HepG2 (cell line): ENCODE measurements around the gene MRGPRF. TPM values are rescaled to one million over a fixed set of nuclear protein-coding genes. Genes with fewer than 3 reads are reported as not detected.

Source experiments
- ATAC-seq: fragments of 200-7000 bp; cut with Tn5 transposase; 3 replicates; pipeline ENCODE4 v1.9.1; 2020; ENCODE audit warnings: mild to moderate bottlenecking, moderate library complexity
- BruUV-seq: library from RNA; stranded (reverse); fragments of 400-500 nt; replicated peaks from 2 replicates; lab custom pipeline; 2021; lab: Mats Ljungman, UMichigan
- CTCF ChIA-PET: fragments of 300-600 bp; formaldehyde crosslinking; extraction: SDS; loops from one replicate; lab custom pipeline; 2021; ENCODE audit warnings: low total read pairs, inconsistent platforms, low intra/inter-chr PET ratio; lab: Yijun Ruan, JAX
- POLR2A ChIA-PET: fragments of 350-600 bp; sonication (Branson Sonifier 250); formaldehyde crosslinking; loops from one replicate; lab custom pipeline; 2020; ENCODE audit warnings: antibody characterized with exemption, inconsistent platforms; lab: Yijun Ruan, JAX
- DNase-seq: peaks from one replicate; pipeline ENCODE4 v3.0.0-alpha.2; 2015; ENCODE audit warnings: low spot score
- FAIRE-seq: peaks from 3 replicates; lab custom pipeline; 2011; peaks lifted over from hg19 to GRCh38; lab: Jason Lieb, UNC
- H2AFZ ChIP-seq: one replicate; pipeline ENCODE4 v1.6.1; 2011; ENCODE audit warnings: low read length, inconsistent platforms
- H3K27ac ChIP-seq: fragments of 300-600 bp; 3 replicates; pipeline ENCODE4 v1.8.0; 2011; ENCODE audit warnings: mixed run types, mild to moderate bottlenecking, mixed read lengths, low read length, inconsistent platforms; ENCODE audit not compliant: insufficient read depth; ENCODE audit errors: extremely low read length
- H3K27me3 ChIP-seq, 2 experiments: fragments of 200-600 bp in 1 of 2; 2 replicates in 1 of 2; 3 replicates in 1 of 2; pipeline versions ENCODE4 v1.6.0 to v1.8.0; 2011; ENCODE audit warnings: low read length in 2 of 2, mild to moderate bottlenecking in 2 of 2, moderate library complexity in 2 of 2, inconsistent platforms in 1 of 2; ENCODE audit not compliant: insufficient read depth in 2 of 2, control insufficient read depth in 1 of 2
- H3K36me3 ChIP-seq, 2 experiments: fragments of 200-600 bp in 1 of 2; replicated peaks in 1 of 2; 2 replicates in 1 of 2; 3 replicates in 1 of 2; pipeline versions ENCODE4 v1.5.1 to v1.8.0; 2011; ENCODE audit warnings: low read length in 2 of 2, inconsistent platforms in 1 of 2; ENCODE audit not compliant: insufficient read depth in 2 of 2, control insufficient read depth in 1 of 2
- H3K4me1 ChIP-seq: 2 replicates; pipeline ENCODE4 v1.5.1; 2012; ENCODE audit warnings: low read length, inconsistent platforms; ENCODE audit not compliant: insufficient read depth
- H3K4me2 ChIP-seq: 2 replicates; pipeline ENCODE4 v1.6.0; 2011; ENCODE audit warnings: low read depth, low read length, inconsistent platforms
- H3K4me3 ChIP-seq, 3 experiments: fragments of 200-600 bp in 1 of 3; sonication (generic), shearing (Covaris generic) in 1 of 3; replicated peaks in 1 of 3; 2 replicates each; pipeline ENCODE4 v1.5.1; 2011 to 2016; ENCODE audit warnings: low read length in 3 of 3, inconsistent platforms in 2 of 3, low read depth in 2 of 3, mild to moderate bottlenecking in 2 of 3, control low read depth in 1 of 3, mixed read lengths in 1 of 3; ENCODE audit not compliant: insufficient read depth in 1 of 3
- H3K79me2 ChIP-seq: one replicate; pipeline ENCODE4 v1.6.1; 2011; ENCODE audit warnings: low read length, inconsistent platforms; ENCODE audit not compliant: insufficient read depth
- H3K9ac ChIP-seq: 2 replicates; pipeline ENCODE4 v1.6.0; 2011; ENCODE audit warnings: mild to moderate bottlenecking, low read depth, low read length, inconsistent platforms; ENCODE audit not compliant: insufficient read depth
- H3K9me3 ChIP-seq: 2 replicates; pipeline ENCODE4 v1.5.1; 2012; ENCODE audit warnings: mild to moderate bottlenecking, low read length
- H4K20me1 ChIP-seq: 2 replicates; pipeline ENCODE4 v1.6.0; 2011; ENCODE audit warnings: inconsistent platforms, mild to moderate bottlenecking, low read length, moderate library complexity; ENCODE audit not compliant: insufficient read depth
- HDAC1 ChIP-seq: sonication (generic); formaldehyde crosslinking; IDR thresholded peaks from 2 replicates; pipeline ENCODE4 v1.5.1; 2020; ENCODE audit warnings: mild to moderate bottlenecking, missing genetic modification reagents
- IRF1 ChIP-seq: sonication (generic); formaldehyde crosslinking; IDR thresholded peaks from 2 replicates; pipeline ENCODE4 v1.4.0; 2020; ENCODE audit warnings: low read depth, mild to moderate bottlenecking, missing genetic modification reagents
- KAT7 ChIP-seq: IDR thresholded peaks from 2 replicates; pipeline ENCODE4 v1.6.1; 2018; ENCODE audit warnings: borderline replicate concordance, missing compliant biosample characterization
- MIER2 ChIP-seq: IDR thresholded peaks from 2 replicates; pipeline ENCODE4 v1.6.1; 2016; ENCODE audit warnings: missing biosample characterization, missing genetic modification reagents
- NFRKB ChIP-seq: fragments of 450-650 bp; IDR thresholded peaks from 2 replicates; pipeline ENCODE4 v1.6.1; 2017
- POLR2AphosphoS2 ChIP-seq: IDR thresholded peaks from 2 replicates; pipeline ENCODE4 v1.6.1; 2011; ENCODE audit warnings: low read depth, low read length, improper control_type of control experiment
- ZFP37 ChIP-seq: sonication (generic); formaldehyde crosslinking; IDR thresholded peaks from 2 replicates; pipeline ENCODE4 v1.4.0; 2020; ENCODE audit warnings: missing genetic modification reagents, borderline replicate concordance
- ZNF205 ChIP-seq: IDR thresholded peaks from 2 replicates; pipeline ENCODE4 v1.6.1; 2018; ENCODE audit warnings: missing biosample characterization, missing genetic modification reagents
- ZNF33A ChIP-seq: sonication (generic); formaldehyde crosslinking; IDR thresholded peaks from 2 replicates; pipeline ENCODE4 v1.5.1; 2020; ENCODE audit warnings: missing genetic modification reagents, mild to moderate bottlenecking, moderate library complexity, borderline replicate concordance
- ZNF510 ChIP-seq: sonication (generic); formaldehyde crosslinking; IDR thresholded peaks from 2 replicates; pipeline ENCODE4 v1.4.0; 2020; ENCODE audit warnings: low read depth, mild to moderate bottlenecking, missing genetic modification reagents
- ZNF607 ChIP-seq: sonication (generic); formaldehyde crosslinking; IDR thresholded peaks from 2 replicates; pipeline ENCODE4 v1.5.1; 2020; ENCODE audit warnings: missing genetic modification reagents, mild to moderate bottlenecking, borderline replicate concordance
- ZNF747 ChIP-seq: sonication (generic); formaldehyde crosslinking; IDR thresholded peaks from 2 replicates; pipeline ENCODE4 v1.8.1; 2023; ENCODE audit warnings: missing genetic modification reagents, mild to moderate bottlenecking, borderline replicate concordance
- ZNF75D ChIP-seq: sonication (generic); formaldehyde crosslinking; IDR thresholded peaks from 2 replicates; pipeline ENCODE4 v1.8.1; 2023; ENCODE audit warnings: missing genetic modification reagents, mild to moderate bottlenecking, borderline replicate concordance
- ZSCAN22 ChIP-seq: sonication (generic); formaldehyde crosslinking; IDR thresholded peaks from 2 replicates; pipeline ENCODE4 v1.4.0; 2020; ENCODE audit warnings: mild to moderate bottlenecking, missing genetic modification reagents
- ZSCAN5A ChIP-seq: sonication (generic); formaldehyde crosslinking; IDR thresholded peaks from 2 replicates; pipeline ENCODE4 v1.8.0; 2022; ENCODE audit warnings: mild to moderate bottlenecking, missing genetic modification reagents, borderline replicate concordance
- WGBS: methylation state at CpG from one replicate; pipeline ENCODE4 v1.1.6; 2017; ENCODE audit warnings: low lambda C conversion rate; 5-methylcytosine and 5-hydroxymethylcytosine counted together
- in situ Hi-C: cut with HindIII; loops from 2 replicates; pipeline ENCODE4 v1.10.0; 2017; ENCODE audit warnings: low pct_unique_long_range_greater_than_20kb; ENCODE audit not compliant: extremely low pct_ligation_motif_present
- intact Hi-C: fragments of 100-400 bp; cut with micrococcal nuclease; formaldehyde crosslinking; loops from one replicate; pipeline ENCODE4 v1.10.0; 2022; ENCODE audit not compliant: unreplicated experiment
- polyA plus RNA-seq, 8 experiments: library from polyadenylated mRNA; depleted of rRNA in 3 of 8; stranded (reverse) in 7 of 8; unstranded in 1 of 8; fragments of >200 nt; fragmentation: Illumina TruSeq in 4 of 8; extraction: Trizol in 4 of 8; gene quantifications; 2 replicates each; pipeline versions ENCODE4 v1.2.1 to v1.2.3, GENCODE V29; 2011 to 2016; ENCODE audit warnings: low read depth in 4 of 8, missing spikeins in 1 of 8, mixed read lengths in 1 of 8; ENCODE audit not compliant: insufficient read depth in 1 of 8
- total RNA-seq, 5 experiments: library from RNA; depleted of rRNA; stranded (reverse); fragments of >200 nt; fragmentation: Illumina TruSeq; extraction: Trizol; gene quantifications; 2 replicates each; pipeline ENCODE4 v1.2.3, GENCODE V29; 2016; ENCODE audit warnings: low read depth in 1 of 5
- TF ChIP-seq, protein P1 (sequence below): sonication (generic); formaldehyde crosslinking; IDR thresholded peaks from 2 replicates; pipeline ENCODE4 v1.8.0; 2022; ENCODE audit warnings: mild to moderate bottlenecking, missing genetic modification reagents, moderate library complexity
- TF ChIP-seq, protein P2 (sequence below): sonication (generic); formaldehyde crosslinking; IDR thresholded peaks from 2 replicates; pipeline ENCODE4 v1.4.0; 2020; ENCODE audit warnings: missing genetic modification reagents, mild to moderate bottlenecking, borderline replicate concordance

MRGPRF gene
- total and polyA plus RNA-seq, 2 of the 13 experiments (the other 11 are each of a cell fraction or from before 2014, with no cell fraction given) = not detected

- TF ChIP-seq ZSCAN5A (CRISPR knock-in tag) = no peak
Observed at GRCh38 chr11:68980776-68981065, 32.3 kb downstream of the MRGPRF start, which contains the start of gene MRGPRD (continued).

DNA sequence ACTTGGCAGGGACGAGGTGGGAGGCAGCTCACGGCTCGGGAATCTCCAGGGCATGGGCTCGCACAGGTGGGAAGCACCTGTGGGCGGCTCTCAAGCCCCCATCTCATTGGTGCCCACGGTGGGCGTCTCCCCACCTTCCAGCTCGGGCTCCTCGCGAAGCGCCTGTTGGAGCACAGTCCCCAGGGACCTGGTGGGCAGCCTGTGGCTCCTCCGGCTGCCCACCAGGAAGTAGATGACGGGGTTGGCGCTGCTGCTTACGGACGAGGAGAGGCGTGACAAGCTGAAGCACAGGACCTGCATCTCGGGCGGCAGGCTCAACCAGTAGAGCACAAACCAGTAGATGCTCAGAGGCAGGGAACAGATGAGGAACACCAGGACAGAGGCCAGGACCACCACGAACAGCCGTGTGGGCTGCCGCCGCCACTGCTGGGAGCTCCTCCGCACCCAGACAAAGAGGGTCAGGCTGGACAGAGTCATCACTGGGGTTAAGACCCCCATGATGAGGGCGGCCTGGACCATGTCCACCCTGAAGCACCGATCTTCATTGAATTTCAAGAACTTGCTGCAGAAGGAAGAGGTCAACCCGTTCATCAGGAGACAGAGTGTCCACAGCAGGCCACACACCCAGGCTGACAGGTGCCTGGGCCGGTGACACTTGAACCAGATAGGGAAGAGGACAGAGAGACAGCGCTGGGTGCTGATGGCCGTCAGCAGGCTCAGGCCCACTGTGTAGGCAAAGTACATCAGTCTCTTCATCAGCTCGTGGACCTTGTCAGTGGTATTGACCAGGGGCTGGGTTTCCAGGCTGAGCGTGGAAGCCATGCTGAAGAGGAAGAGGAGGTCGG, 32.9 kb downstream of the MRGPRF start:
- no peak overlapping the region for H2AFZ ChIP-seq
- no peak overlapping the region for H3K4me3 ChIP-seq
- CTCF ChIA-PET = no interaction called here
- intact Hi-C loops (no loop called here), in situ Hi-C loops (no loop called here)
- POLR2A ChIA-PET = no interaction called here
- no peaks in the 10 kb centered on the region for H3K4me1 ChIP-seq
- H3K9ac ChIP-seq = no peak overlapping the region
- WGBS = 60% methylated on average over 22 of the region's 33 CpGs
- H3K36me3 ChIP-seq = no peaks in the 10 kb centered on the region
- H3K79me2 ChIP-seq = no peaks in the 10 kb centered on the region
- no peaks in the 10 kb centered on the region for H4K20me1 ChIP-seq
- no peak overlapping the region for H3K4me2 ChIP-seq
- ATAC-seq (peak; percentile 46; the same call in 2 of the 3 replicates), FAIRE-seq (no peak), DNase-seq (no peak)
- BruUV-seq = no TSS peak
- H3K9me3 ChIP-seq = no peaks in the 10 kb centered on the region
- H3K27me3 ChIP-seq = peaks cover 6 to 26% of the 10 kb centered on the region in 2 experiments; a peak in 2 of 5 replicates
- no peak overlapping the region for H3K27ac ChIP-seq
- no peak for TF ChIP-seq ZNF607 (CRISPR knock-in tag)
- TF ChIP-seq ZNF747 (CRISPR knock-in tag) = no peak
- TF ChIP-seq ZNF75D (CRISPR knock-in tag) = no peak
- no peak for TF ChIP-seq ZNF33A (CRISPR knock-in tag)
- no peak for TF ChIP-seq KAT7 (CRISPR knock-in tag)
- TF ChIP-seq, protein P1, sequence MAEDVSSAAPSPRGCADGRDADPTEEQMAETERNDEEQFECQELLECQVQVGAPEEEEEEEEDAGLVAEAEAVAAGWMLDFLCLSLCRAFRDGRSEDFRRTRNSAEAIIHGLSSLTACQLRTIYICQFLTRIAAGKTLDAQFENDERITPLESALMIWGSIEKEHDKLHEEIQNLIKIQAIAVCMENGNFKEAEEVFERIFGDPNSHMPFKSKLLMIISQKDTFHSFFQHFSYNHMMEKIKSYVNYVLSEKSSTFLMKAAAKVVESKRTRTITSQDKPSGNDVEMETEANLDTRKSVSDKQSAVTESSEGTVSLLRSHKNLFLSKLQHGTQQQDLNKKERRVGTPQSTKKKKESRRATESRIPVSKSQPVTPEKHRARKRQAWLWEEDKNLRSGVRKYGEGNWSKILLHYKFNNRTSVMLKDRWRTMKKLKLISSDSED (CRISPR knock-in tag) = no peak
- TF ChIP-seq POLR2AphosphoS2 = no peak
- TF ChIP-seq ZSCAN22 = no peak
- no peak for TF ChIP-seq ZNF205
- TF ChIP-seq, protein P2, sequence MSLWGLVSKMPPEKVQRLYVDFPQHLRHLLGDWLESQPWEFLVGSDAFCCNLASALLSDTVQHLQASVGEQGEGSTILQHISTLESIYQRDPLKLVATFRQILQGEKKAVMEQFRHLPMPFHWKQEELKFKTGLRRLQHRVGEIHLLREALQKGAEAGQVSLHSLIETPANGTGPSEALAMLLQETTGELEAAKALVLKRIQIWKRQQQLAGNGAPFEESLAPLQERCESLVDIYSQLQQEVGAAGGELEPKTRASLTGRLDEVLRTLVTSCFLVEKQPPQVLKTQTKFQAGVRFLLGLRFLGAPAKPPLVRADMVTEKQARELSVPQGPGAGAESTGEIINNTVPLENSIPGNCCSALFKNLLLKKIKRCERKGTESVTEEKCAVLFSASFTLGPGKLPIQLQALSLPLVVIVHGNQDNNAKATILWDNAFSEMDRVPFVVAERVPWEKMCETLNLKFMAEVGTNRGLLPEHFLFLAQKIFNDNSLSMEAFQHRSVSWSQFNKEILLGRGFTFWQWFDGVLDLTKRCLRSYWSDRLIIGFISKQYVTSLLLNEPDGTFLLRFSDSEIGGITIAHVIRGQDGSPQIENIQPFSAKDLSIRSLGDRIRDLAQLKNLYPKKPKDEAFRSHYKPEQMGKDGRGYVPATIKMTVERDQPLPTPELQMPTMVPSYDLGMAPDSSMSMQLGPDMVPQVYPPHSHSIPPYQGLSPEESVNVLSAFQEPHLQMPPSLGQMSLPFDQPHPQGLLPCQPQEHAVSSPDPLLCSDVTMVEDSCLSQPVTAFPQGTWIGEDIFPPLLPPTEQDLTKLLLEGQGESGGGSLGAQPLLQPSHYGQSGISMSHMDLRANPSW (CRISPR knock-in tag) = no peak
- TF ChIP-seq IRF1 (CRISPR knock-in tag) = no peak
- no peak for TF ChIP-seq ZNF510
- TF ChIP-seq NFRKB = no peak
- TF ChIP-seq MIER2 (CRISPR knock-in tag) = no peak
- no peak for TF ChIP-seq ZFP37 (CRISPR knock-in tag)
- no peak for TF ChIP-seq HDAC1 (CRISPR knock-in tag)
